Mesenchymal stem cell (in vitro differentiated cells and primary cell): ENCODE results near the gene SKAP1.

ENCODE experiments used
- DNase-seq: peaks from one replicate; pipeline ENCODE4 v3.0.0-alpha.2; 2013
- H2AFZ ChIP-seq: one replicate; pipeline ENCODE4 v1.6.1; 2013; ENCODE audit warnings: low read depth, mild to moderate bottlenecking, control low read depth, inconsistent platforms, low read length, moderate library complexity
- H2AK5ac ChIP-seq: 2 replicates; pipeline ENCODE4 v1.6.1; 2013; ENCODE audit warnings: low read length, moderate library complexity, mild to moderate bottlenecking, inconsistent platforms; ENCODE audit not compliant: severe bottlenecking
- H2BK120ac ChIP-seq: one replicate; pipeline ENCODE4 v1.6.1; 2013; ENCODE audit warnings: low read depth, mild to moderate bottlenecking, inconsistent platforms, low read length, moderate library complexity
- H2BK12ac ChIP-seq, 2 experiments: one replicate each; pipeline ENCODE4 v1.6.1; 2013; ENCODE audit warnings: inconsistent platforms in 2 of 2, low read length in 2 of 2, mild to moderate bottlenecking in 2 of 2, moderate library complexity in 2 of 2, control low read depth in 1 of 2
- H2BK15ac ChIP-seq: one replicate; pipeline ENCODE4 v1.6.1; 2013; ENCODE audit warnings: mild to moderate bottlenecking, low read depth, inconsistent platforms; ENCODE audit not compliant: poor library complexity, severe bottlenecking
- H2BK5ac ChIP-seq: 2 replicates; pipeline ENCODE4 v1.6.1; 2013; ENCODE audit warnings: low read depth, mild to moderate bottlenecking, low read length, control low read depth, inconsistent platforms; ENCODE audit not compliant: poor library complexity, severe bottlenecking
- H3K14ac ChIP-seq, 2 experiments: one replicate each; pipeline ENCODE4 v1.6.1; 2013; ENCODE audit warnings: inconsistent platforms in 2 of 2, low read length in 2 of 2, control low read depth in 1 of 2, mild to moderate bottlenecking in 1 of 2, moderate library complexity in 1 of 2
- H3K18ac ChIP-seq, 2 experiments: one replicate each; pipeline ENCODE4 v1.6.1; 2013; ENCODE audit warnings: inconsistent platforms in 2 of 2, low read length in 2 of 2, control low read depth in 1 of 2, low read depth in 1 of 2, mild to moderate bottlenecking in 1 of 2
- H3K23ac ChIP-seq, 2 experiments: one replicate each; pipeline ENCODE4 v1.6.1; 2013; ENCODE audit warnings: inconsistent platforms in 2 of 2, low read length in 2 of 2, mild to moderate bottlenecking in 2 of 2, moderate library complexity in 2 of 2, control low read depth in 1 of 2
- H3K27ac ChIP-seq: 2 replicates; pipeline ENCODE4 v1.5.1; 2013; ENCODE audit warnings: mild to moderate bottlenecking, moderate library complexity, low read length, control low read depth, inconsistent platforms; ENCODE audit not compliant: poor library complexity, severe bottlenecking
- H3K27me3 ChIP-seq, 2 experiments: 2 replicates each; pipeline versions ENCODE4 v1.6.1 to v1.7.0; 2013; ENCODE audit warnings: low read length in 2 of 2, mild to moderate bottlenecking in 2 of 2, moderate library complexity in 2 of 2, control low read depth in 1 of 2, inconsistent platforms in 1 of 2; ENCODE audit not compliant: control insufficient read depth in 1 of 2, insufficient read depth in 1 of 2
- H3K36me3 ChIP-seq, 2 experiments: 2 replicates each; pipeline versions ENCODE4 v1.6.1 to v1.7.0; 2013; ENCODE audit warnings: low read length in 2 of 2, control low read depth in 1 of 2, inconsistent platforms in 1 of 2, low read depth in 1 of 2, mild to moderate bottlenecking in 1 of 2; ENCODE audit not compliant: insufficient read depth in 2 of 2, control insufficient read depth in 1 of 2
- H3K4ac ChIP-seq, 2 experiments: one replicate each; pipeline ENCODE4 v1.6.1; 2013; ENCODE audit warnings: inconsistent platforms in 2 of 2, low read length in 2 of 2, mild to moderate bottlenecking in 2 of 2, moderate library complexity in 2 of 2, control low read depth in 1 of 2, low read depth in 1 of 2
- H3K4me1 ChIP-seq: 2 replicates; pipeline ENCODE4 v1.6.1; 2013; ENCODE audit warnings: low read depth, low read length, control low read depth; ENCODE audit not compliant: control insufficient read depth, insufficient read depth
- H3K4me2 ChIP-seq: 2 replicates; pipeline ENCODE4 v1.6.1; 2013; ENCODE audit warnings: low read length, mild to moderate bottlenecking, inconsistent platforms; ENCODE audit not compliant: poor library complexity, severe bottlenecking
- H3K4me3 ChIP-seq, 2 experiments: 2 replicates each; pipeline versions ENCODE4 v1.5.1 to v1.7.0; 2013; ENCODE audit warnings: low read length in 2 of 2, mild to moderate bottlenecking in 2 of 2, control low read depth in 1 of 2, low read depth in 1 of 2; ENCODE audit not compliant: insufficient read depth in 1 of 2
- H3K79me1 ChIP-seq: replicated peaks from 2 replicates; pipeline ENCODE4 v1.6.1; 2013; ENCODE audit warnings: mild to moderate bottlenecking, control low read depth, low read length, inconsistent platforms; ENCODE audit not compliant: poor library complexity, severe bottlenecking
- H3K9ac ChIP-seq: 2 replicates; pipeline ENCODE4 v1.7.0; 2013; ENCODE audit warnings: mild to moderate bottlenecking, low read length, moderate library complexity
- H3K9me3 ChIP-seq: 2 replicates; pipeline ENCODE4 v1.7.0; 2013; ENCODE audit warnings: mild to moderate bottlenecking, low read length; ENCODE audit not compliant: control insufficient read depth
- H4K8ac ChIP-seq: one replicate; pipeline ENCODE4 v1.6.1; 2013; ENCODE audit warnings: inconsistent platforms, mild to moderate bottlenecking, low read length, moderate library complexity
- H4K91ac ChIP-seq: one replicate; pipeline ENCODE4 v1.6.1; 2013; ENCODE audit warnings: mild to moderate bottlenecking, low read length, inconsistent platforms
- WGBS: methylation state at CpG from one replicate; pipeline ENCODE4 v1.1.7; 2013; ENCODE audit warnings: mixed read lengths; 5-methylcytosine and 5-hydroxymethylcytosine counted together

The SKAP1 gene

DNA sequence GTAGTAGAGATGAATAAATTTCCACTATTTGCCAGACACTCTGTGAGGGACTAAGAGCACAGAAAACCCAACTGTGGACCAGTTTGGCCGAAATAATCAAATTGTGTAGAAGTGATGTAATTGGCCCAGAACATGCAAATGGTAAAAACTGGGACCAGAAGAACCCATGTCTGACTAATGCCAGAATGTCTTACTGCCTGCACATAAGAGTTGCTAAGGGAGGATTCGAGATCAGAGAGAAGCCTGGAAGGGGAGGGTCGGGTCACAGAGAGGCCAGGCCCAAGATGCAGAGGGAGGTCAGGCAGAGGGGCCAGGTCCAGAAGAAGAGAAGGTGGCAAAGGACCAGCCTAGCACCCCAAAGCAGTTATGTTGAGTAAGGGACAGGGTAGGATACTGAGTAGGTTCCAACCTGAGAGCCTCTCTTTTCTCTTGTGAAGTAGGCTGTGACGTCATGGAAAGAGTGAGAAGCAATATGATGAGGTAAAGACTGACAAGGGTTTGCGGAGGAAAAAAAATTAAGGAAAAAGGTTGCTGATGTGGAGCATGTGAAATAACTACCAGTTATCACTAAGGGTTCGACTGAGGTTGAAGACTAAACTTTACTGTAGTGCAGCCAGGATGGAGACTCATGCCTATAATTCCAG lies 53.2 kb downstream of the SKAP1 start:
- no peak overlapping the region for H2BK12ac ChIP-seq
- H3K4me1 ChIP-seq, result no peaks in the 10 kb centered on the region
- H4K8ac ChIP-seq, result no peak overlapping the region
- H2AFZ ChIP-seq, result no peak overlapping the region
- H3K27ac ChIP-seq, result no peak overlapping the region
- H2AK5ac ChIP-seq, result no peak overlapping the region
- H4K91ac ChIP-seq, result no peak overlapping the region
- no peak for DNase-seq
- peaks cover 11 to 31% of the 10 kb centered on the region in 2 experiments for H3K27me3 ChIP-seq
- no peak overlapping the region for H2BK120ac ChIP-seq
- H3K4me3 ChIP-seq, result no peak overlapping the region
- no peak overlapping the region for H3K14ac ChIP-seq
- no peak overlapping the region for H3K4ac ChIP-seq
- H3K23ac ChIP-seq, result no peak overlapping the region
- no peak overlapping the region for H3K18ac ChIP-seq
- no peak overlapping the region for H2BK15ac ChIP-seq
- no peak overlapping the region for H3K9ac ChIP-seq
- H3K36me3 ChIP-seq, result no peaks in the 10 kb centered on the region
- WGBS, result 93% methylated on average over 6 of the region's 6 CpGs
- H2BK5ac ChIP-seq, result no peak overlapping the region
- no peaks in the 10 kb centered on the region for H3K9me3 ChIP-seq
- H3K79me1 ChIP-seq, result no peaks in the 10 kb centered on the region
- no peak overlapping the region for H3K4me2 ChIP-seq

DNA sequence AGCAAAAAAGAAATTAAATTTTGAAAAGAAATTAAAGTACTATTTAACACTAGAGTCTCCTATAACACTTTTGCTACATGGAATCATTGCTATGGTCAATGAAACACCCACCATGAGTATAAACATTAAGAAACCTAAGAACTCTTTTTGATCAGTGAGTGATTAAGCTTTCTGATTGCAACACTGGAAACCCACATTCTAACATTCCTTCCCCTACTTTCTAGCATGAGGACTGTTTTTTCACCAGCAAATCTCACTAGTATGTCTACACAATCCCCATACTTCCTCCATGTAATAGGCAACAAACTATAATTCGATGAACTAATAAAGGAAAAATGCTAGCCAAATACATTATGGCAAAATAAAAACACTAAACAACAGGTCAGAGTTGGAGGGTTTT lies 54.7 kb downstream of the SKAP1 start:
- Histone ChIP-seq H2BK5ac (no peak overlapping the region), H3K4me3 (no peak overlapping the region), H2BK15ac (no peak overlapping the region), H3K79me1 (no peaks in the 10 kb centered on the region), H4K91ac (no peak overlapping the region), H2AK5ac (no peak overlapping the region), H4K8ac (no peak overlapping the region), H2BK120ac (no peak overlapping the region), H3K4me2 (no peak overlapping the region), H2AFZ (no peak overlapping the region), H3K9ac (no peak overlapping the region), H3K4me1 (no peaks in the 10 kb centered on the region), H3K14ac (no peak overlapping the region), H3K23ac (no peak overlapping the region), H3K9me3 (no peaks in the 10 kb centered on the region), H3K27me3 (peaks cover 15 to 34% of the 10 kb centered on the region in 2 experiments), H3K27ac (no peak overlapping the region), H2BK12ac (no peak overlapping the region), H3K18ac (no peak overlapping the region), H3K36me3 (no peaks in the 10 kb centered on the region), H3K4ac (no peak overlapping the region)
- no CpG with 5 or more reads among the region's 1 CpG for whole genome bisulfite sequencing
- DNase-seq, result peak; percentile 76

DNA sequence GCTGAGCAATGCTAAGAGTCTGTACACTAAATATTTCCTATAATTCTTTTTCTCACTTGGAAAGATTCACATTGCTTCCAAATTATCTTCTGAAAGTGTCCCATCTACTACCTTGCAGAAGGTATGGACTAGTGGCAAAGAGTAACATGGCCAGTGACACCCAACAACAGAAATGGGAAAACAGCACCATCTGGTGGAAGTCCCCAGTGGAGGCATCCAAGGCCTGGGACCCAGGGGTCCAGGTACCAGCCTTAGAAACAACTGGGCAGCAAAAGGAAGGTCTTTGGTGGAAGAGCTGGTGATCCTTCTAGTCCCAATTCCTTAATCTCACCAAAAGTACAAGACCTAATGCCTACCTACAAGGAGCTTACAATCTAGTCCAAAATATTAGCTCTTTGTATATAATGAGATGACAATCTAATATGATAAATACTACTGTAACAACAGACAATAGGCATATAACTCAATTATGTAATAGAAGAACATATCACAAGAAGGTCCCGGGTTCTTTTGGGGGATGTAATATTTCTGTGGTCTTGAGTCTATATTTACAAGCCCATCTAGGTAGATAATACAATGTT lies 55.3 kb downstream of the SKAP1 start:
- no peak overlapping the region for H2BK15ac ChIP-seq
- H3K9me3 ChIP-seq, result no peaks in the 10 kb centered on the region
- no peak overlapping the region for H3K4ac ChIP-seq
- no CpG with 5 or more reads among the region's 1 CpG for WGBS
- H2AFZ ChIP-seq, result no peak overlapping the region
- H3K18ac ChIP-seq, result no peak overlapping the region
- H3K36me3 ChIP-seq, result no peaks in the 10 kb centered on the region
- no peak overlapping the region for H3K23ac ChIP-seq
- H4K8ac ChIP-seq, result no peak overlapping the region
- no peaks in the 10 kb centered on the region for H3K79me1 ChIP-seq
- no peak overlapping the region for H3K14ac ChIP-seq
- no peak overlapping the region for H4K91ac ChIP-seq
- H2BK12ac ChIP-seq, result no peak overlapping the region
- H3K27ac ChIP-seq, result no peak overlapping the region
- H2AK5ac ChIP-seq, result no peak overlapping the region
- H2BK120ac ChIP-seq, result no peak overlapping the region
- H3K4me3 ChIP-seq, result no peak overlapping the region
- H3K4me1 ChIP-seq, result no peaks in the 10 kb centered on the region
- peaks cover 15 to 35% of the 10 kb centered on the region in 2 experiments for H3K27me3 ChIP-seq
- no peak overlapping the region for H3K4me2 ChIP-seq
- peak; percentile 14 for DNase-seq
- H3K9ac ChIP-seq, result no peak overlapping the region
- no peak overlapping the region for H2BK5ac ChIP-seq

DNA sequence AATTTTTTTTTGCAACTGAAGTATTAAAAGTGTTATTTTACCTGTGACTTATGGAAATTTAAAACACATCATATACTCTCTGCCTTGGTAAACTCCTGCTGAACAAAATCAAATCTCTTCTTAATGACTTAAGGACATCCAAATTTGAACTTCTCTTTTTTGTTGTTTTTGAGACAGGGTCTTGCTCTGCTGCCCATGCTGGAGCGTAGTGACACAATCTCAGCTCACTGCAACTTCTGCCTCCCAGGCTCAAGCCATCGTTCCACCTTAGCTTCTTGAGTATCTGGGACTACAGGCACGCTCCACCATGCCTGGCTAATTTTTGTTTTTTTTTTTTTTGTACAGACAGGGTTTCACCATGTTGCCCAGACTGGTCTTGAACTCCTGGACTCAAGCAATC lies 56.1 kb downstream of the SKAP1 start:
- WGBS, result 81% methylated on average over 3 of the region's 3 CpGs
- Histone ChIP-seq H2AFZ (no peak overlapping the region), H3K4me2 (no peak overlapping the region), H3K23ac (no peak overlapping the region), H3K9ac (no peak overlapping the region), H3K18ac (no peak overlapping the region), H3K4me3 (no peak overlapping the region), H2BK15ac (no peak overlapping the region), H3K14ac (no peak overlapping the region), H3K27me3 (peaks cover 15 to 35% of the 10 kb centered on the region in 2 experiments), H4K91ac (no peak overlapping the region), H3K27ac (no peak overlapping the region), H2BK120ac (no peak overlapping the region), H3K36me3 (no peaks in the 10 kb centered on the region), H2AK5ac (no peak overlapping the region), H3K79me1 (no peaks in the 10 kb centered on the region), H4K8ac (no peak overlapping the region), H3K4me1 (no peaks in the 10 kb centered on the region), H2BK5ac (no peak overlapping the region), H3K9me3 (no peaks in the 10 kb centered on the region), H3K4ac (no peak overlapping the region), H2BK12ac (no peak overlapping the region)
- DNase-seq, result no peak
